Activated CD4-positive, alpha-beta T cell treated with anti-CD3 and anti-CD28 coated beads, Interleukin-10, Interleukin-2, amounts not matched to agents 100 ng/mL and 50 ng/mL, durations not matched to agents 16 hours and 8 hours (primary cell): ENCODE results near the gene EFCAB5.
"Not testable (repeated sequence)": the region's sequence is repeated elsewhere in the genome, so short reads cannot be mapped to it uniquely, and the experiment has no call there.

Source experiments
- DNase-seq: peaks from one replicate; pipeline ENCODE4 v3.0.0-alpha.2; 2020

The EFCAB5 gene

DNA sequence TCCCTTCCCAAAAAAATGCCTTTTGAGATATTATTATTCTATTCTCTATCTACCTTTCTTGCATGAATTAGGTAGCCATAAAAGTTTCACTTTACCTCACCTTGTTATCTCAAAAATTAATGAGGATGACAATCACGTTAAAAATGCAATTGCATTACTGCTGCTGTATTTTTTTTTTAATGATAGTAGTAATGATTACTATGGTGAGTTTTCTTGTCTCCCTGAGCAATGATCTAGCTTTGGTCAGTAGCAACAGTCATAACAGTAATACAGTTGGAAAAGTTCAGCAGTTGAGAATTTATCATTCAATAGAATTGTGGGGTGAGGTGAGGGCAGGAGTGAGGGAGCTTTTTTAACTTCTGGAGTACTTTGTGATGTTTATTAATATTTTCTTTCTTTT lies at the start of gene EFCAB5:
Gene EFCAB5 (plus strand): TSS at position 301 of the 400 bp plus-strand sequence. CDS start 163 bp downstream, outside the sequence.
- no peak for DNase-seq

DNA sequence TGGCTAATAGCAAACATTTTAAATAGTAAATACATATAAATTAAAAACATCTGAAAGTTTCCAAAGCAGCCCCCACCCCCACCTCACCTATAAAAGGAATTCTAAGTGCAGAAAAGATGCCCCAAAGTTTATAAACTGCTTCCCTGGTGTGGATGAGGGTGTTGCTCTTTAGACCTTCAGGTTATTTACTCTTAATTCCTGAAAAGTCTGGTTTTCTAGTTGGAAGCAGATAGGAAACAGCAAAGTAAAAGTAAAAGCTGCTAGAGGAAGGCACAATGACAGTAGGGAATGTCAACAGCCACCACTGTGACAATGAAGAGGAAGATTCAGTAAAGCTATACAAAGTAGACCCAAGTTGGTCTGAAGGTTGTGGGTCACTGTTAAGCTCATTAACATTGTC lies 49.2 kb upstream of the EFCAB5 start:
- DNase-seq, result no peak

- not testable (repeated sequence) for DNase-seq
Measured at GRCh38 chr17:29897136-29897535, 44.3 kb upstream of the EFCAB5 start.

- no peak for DNase-seq
Measured at GRCh38 chr17:29903471-29903870, 38.0 kb upstream of the EFCAB5 start.

- no peak for DNase-seq
Measured at GRCh38 chr17:29905086-29905878, 36.2 kb upstream of the EFCAB5 start.

- DNase-seq, result no peak
Measured at GRCh38 chr17:29905879-29906167, 35.6 kb upstream of the EFCAB5 start.

- no peak for DNase-seq
Measured at GRCh38 chr17:29906969-29907368, 34.5 kb upstream of the EFCAB5 start.

- no peak for DNase-seq
Measured at GRCh38 chr17:29909236-29910003, 32.0 kb upstream of the EFCAB5 start.

DNA sequence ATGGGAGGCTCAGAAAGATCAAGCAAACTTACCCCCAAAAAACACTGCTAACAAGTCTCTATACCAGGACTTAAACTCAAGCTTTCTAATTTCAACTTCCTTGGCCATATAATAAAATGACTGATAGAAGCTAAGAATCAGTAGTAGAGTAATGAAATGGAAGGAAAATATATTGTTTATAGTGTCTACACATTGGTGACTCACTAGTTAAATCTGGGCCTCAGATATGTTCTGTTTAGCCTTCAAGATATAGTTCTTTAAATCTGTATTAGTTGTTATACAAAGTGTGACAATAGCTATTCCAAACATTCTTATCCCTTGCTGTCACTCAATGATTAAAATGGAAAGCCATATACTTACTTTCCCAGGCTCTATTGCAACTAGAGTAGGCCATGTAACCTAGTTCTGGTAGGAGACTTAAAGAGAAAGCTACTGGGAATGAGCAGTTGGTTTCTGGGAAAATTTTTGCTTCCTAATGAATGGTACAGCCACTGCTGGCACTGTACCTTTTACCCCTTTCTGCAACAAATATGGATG lies 29.7 kb upstream of the EFCAB5 start:
- DNase-seq, result no peak

DNA sequence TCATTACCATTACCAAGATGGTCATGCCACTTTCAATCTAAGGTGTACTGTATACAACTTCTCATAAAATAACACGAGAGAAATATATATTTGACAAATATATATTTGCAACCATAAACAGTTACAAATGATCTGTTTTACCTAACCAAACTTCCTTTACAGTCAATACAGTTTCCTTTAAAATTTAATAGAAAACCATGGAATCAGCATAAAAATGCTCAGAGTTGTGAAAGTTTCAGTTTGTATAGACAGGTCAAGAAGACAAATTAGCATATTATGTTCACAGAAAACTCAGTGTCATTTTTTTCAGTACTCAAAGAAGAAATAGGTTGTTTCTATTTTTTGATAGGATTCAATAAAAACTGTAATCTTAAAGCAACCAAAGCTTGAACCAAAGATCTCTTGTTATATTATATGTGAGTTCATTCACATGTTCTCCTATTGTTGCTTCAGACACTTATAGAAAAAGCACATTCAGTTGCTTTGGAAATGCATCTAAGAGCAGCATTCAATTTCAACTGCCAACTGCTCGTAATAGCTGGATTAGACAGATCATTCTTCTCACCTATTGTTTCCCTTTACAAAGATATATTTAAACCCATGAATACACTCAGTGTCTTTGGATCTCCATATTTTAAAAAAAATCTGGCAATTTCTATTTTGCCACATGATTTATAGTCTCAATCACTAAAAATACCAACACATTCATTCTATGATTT lies 26.5 kb upstream of the EFCAB5 start:
- DNase-seq, result no peak

GRCh38 chr17:29918016-29918415 lies 23.4 kb upstream of the EFCAB5 start:
- no peak for DNase-seq

- no peak for DNase-seq
Measured at GRCh38 chr17:29918922-29919856, 22.2 kb upstream of the EFCAB5 start.

GRCh38 chr17:29924786-29925185 lies 16.6 kb upstream of the EFCAB5 start:
- no peak for DNase-seq

DNA sequence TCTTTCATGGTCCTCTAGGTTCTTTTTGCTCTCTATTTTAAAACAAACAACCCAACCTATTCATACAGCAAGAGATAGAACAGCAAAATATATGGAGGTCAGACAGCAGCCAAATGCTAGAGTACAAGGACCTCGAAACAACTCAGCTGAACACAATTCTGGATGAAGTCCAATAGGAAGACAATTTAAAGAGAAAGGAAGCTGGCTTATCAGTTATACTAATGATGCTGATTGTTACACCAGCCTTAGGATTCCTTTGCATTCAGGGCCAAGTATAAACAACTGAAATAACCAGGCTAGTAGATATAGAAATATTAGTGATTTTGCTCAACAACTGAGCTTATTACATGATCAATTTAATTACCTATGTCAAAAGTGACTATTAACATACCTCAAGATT lies 13.9 kb upstream of the EFCAB5 start:
- no peak for DNase-seq

DNA sequence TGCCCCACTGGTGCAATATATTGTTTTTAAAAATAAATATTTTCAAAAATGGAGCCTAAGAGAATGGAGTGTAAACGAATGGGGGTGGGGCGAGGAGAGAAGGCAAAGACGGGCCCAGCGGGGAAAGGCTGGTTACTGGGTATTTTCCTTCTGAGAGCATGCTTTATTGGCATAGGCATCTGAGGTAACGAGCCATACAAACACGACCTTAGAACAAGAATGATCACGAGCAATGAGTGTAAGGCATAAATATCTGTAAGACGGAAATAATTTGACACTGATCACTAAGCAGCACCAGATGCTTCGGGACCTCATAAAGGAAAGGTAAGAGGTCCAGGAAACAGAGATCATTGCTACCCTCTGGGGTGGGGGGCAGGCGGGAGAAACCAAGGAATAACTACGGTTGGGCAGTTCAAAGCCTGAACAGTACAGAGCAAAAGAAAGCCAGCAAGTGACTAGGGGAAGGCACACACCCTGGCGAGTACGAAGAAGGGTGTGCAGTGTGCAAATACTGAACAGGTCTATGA lies 12.4 kb upstream of the EFCAB5 start:
- DNase-seq, result peak; percentile 36

DNA sequence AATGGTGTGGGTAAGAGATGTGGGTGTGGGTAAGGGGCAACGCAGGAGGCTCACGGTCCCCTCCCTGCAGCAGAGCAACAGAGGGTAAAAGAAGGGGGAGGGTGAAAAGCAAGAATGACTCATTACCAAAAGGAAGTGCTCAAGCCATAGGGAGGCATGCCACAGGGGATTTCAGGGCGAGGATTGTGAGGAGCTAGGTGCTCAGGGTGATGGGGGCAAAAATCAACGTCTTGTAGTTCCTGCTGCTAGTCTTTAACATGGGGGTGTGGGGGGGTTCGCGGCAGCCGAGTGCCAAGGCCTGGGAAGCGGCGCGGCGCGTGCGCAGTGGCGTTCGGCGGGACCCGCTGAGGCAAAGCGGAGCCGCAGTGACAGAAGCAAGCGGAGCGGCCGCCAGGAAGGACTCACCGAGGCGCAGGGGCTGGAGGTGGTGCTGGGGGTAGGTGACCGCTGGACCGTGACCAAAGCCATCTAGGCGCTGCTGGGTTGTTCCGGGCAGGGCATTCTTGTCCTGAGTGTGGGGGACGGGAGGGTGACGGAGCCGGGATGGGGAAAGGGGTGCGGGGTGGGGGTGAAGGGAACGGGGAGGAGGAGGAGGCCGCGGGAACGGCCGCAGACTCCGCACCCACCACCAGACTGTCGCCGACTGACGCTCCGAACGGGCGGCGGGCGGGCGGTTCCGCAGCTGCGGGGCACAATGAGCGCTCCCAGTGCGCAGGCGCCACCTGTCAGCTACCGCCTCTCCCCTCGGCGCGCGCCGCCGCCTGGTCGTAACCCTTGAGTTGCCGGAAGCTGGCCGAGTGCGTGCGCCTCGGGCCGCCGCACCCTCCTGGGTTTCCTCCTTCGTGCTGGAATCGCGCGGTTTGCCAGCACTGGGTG lies 11.7 kb upstream of the EFCAB5 start, which contains the start of gene SSH2:
Gene SSH2 (minus strand): TSS at position 696 of the 876 bp plus-strand sequence. CDS start 228 bp downstream, at position 468.
- peak; percentile 93 for DNase-seq

GRCh38 chr17:29930409-29931010 lies 10.9 kb upstream of the EFCAB5 start:
- no peak for DNase-seq

DNA sequence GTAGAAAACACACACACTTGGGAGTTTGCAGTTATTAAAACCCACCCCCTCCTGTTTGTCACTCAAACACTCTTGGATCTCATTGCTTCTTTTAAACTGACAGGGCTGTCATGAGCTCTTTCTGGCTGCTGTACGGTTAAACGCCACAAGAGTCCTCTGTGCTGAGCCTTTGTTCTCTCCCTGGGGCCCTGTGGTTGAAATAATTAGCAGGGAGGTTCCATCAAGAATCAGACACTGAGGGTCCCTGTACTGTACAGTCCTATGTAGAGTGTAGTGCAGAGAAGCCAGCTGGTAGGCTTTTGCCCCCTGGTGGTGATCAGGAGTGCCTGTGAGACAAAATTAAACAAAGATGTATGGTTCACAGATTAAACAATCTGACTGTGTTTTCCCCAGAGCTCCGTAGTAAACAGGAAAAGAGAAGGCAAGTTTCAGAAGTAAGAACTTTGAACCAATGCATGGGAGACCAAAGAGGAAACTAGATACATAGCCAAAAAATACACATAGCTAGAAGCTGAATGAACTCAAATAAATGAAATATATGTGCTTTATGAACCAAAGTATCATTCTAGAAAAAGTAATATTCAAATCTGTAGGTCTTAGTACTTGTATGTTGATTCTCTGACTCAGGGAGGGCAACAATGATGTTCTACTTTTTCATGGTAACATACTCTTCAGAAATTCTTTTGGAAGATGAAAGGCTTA lies 10.1 kb upstream of the EFCAB5 start:
- peak; percentile 87 for DNase-seq

DNA sequence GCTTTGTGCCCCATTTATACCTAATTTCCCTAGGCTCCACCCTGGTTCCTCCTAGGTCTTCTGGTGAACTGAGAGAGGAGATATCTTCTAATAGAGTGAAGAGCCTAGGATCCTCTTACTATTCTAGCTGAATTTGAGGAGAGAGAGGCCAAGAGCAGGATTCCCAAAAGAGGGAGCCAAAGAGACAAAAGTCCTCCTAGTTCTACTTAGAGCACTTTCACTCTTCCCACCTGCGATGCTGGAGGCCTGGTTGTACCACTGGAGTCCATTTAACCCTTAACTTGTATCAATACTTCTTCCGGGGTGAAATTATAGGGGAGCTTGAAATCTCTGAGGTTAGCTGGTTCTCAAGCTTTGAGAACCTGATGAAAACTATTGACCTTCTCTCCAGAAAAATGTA lies 8.1 kb upstream of the EFCAB5 start:
- DNase-seq, result no peak

GRCh38 chr17:29935909-29936308 lies 5.5 kb upstream of the EFCAB5 start:
- not testable (repeated sequence) for DNase-seq
